Stimulated activated naive CD8-positive, alpha-beta T cell treated with anti-CD3 and anti-CD28 coated beads, Interleukin-15, Interleukin-2, amounts not matched to agents 100 U/mL and 50 U/mL, for 24 hours (primary cell): ENCODE data around the gene NAV2.

Experiments used
- ATAC-seq: fragments of 150-1000 bp; cut with Tn5 transposase; one replicate; pipeline ENCODE4 v1.10.0; 2021
- DNase-seq: peaks from one replicate; pipeline ENCODE4 v3.0.0; 2021

Gene NAV2

DNA sequence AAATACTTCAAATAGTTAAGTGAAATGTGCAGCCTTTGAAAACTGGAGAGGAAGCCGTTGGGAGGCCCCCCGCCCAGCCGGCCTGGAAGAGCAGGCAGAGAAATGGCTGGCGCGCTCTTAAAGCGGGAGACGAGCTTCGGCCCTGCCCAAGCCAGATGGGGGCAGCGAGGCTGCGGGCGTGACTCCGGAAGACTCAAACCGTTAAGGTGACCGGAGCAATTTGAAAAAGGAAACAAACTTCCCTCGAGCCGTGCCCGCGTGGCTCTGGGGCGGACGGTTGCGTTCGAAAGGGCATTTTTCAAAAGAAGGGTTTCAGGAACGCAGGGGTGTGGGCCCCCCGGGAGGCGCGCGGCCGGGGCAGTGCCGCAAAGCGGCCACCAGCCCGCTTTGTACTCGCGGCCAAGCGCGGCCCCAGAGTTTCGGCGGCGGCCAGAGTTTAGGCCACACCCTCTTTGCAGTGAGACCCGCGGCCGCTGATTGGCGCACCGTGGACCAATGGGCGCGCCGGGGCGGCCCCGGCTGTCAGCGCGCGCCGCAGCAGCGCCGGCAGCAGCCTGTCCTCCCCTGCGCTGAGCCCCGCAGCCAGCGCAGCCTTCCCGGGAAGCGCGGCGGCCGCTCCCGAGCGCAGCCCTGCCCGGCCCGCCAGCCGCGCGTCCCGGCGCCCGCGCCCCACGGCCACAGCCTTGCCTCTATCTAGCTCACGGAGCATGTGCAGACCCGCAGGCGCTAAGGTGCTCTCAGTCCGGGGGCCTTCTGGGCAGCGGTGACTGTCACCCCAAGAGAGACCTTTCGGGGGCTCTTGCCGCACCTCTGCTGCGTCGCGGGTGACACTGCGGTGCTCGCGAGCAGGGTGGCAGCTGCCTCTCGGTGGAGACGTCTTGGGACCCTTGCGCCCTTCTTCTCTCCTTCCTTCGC lies at the start of gene NAV2:
Gene NAV2 (plus strand): TSS at position 557 of the 915 bp plus-strand sequence. CDS start 859 bp downstream, outside the sequence.
- ATAC-seq, result peak; percentile 98
- peak; percentile 80 for DNase-seq

- DNase-seq (no peak), ATAC-seq (no peak)
Measured at GRCh38 chr11:19663206-19663605, 49.4 kb upstream of the NAV2 start.

DNA sequence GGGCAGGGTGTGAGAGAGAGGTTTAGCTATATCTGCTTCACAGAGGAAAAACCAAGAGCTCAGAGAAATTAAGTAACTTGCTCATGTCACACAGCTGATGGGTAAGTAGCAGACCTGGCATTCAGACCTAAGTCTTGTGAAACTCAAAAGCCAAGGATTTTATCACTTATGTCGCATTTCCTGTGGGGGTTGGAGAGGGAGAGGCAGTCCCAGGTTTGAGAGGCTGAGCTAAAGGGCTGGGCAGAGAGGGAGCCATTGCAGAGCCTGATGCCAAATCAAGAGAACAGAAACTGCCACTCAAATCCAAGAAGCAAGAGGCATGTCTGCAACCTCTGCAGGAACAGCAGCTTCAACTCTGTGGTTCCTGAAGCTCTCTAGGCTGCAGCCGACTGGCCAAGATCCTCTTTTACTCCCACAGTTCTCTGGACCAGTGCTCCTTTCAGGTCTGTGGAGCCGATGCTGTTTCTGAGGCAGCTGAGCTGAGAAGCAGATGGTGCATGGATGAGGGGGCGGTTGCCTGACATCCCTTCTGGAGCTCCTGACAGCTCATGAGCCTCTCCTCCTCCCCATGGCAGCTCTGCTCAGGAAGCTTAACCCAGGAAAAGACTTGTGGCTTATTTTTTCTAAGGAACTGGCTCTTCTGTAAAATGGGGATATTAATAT lies 47.6 kb upstream of the NAV2 start:
- DNase-seq, result no peak
- ATAC-seq, result no peak

- ATAC-seq (no peak), DNase-seq (no peak)
Measured at GRCh38 chr11:19666951-19667350, 45.7 kb upstream of the NAV2 start.

- ATAC-seq, result no peak
- no peak for DNase-seq
Measured at GRCh38 chr11:19669511-19669910, 43.1 kb upstream of the NAV2 start.

- ATAC-seq, result no peak
- no peak for DNase-seq
Measured at GRCh38 chr11:19670030-19670791, 42.4 kb upstream of the NAV2 start.

DNA sequence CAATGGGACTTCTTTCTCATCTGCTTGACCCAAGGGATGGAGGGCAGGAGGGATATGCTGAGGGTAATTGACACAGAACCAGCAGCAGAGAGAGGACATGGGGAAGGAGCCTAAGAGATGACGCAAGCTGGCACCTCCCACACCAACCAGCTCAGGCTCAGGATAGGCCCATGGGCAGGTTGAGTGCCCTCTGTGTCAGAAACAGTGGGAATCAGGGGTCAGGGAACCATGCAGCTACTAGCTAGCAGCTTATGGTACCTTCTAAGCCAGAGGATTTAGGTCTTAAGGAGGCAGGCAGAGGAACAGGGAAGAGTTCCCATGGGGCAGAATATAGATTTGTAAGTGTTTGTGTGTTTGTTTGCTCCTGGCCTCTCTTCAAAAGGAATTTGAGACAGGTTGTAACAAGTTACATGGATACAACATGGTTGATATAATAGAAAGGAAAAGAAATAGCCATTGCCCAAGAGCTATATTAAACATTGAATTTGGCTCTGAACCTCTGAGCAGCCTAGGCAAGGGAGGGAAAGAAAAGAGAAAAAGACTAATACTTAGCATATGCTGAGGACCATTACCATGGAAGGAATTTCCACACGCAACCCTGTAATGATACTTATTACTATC lies 39.9 kb upstream of the NAV2 start:
- DNase-seq (no peak), ATAC-seq (no peak)

DNA sequence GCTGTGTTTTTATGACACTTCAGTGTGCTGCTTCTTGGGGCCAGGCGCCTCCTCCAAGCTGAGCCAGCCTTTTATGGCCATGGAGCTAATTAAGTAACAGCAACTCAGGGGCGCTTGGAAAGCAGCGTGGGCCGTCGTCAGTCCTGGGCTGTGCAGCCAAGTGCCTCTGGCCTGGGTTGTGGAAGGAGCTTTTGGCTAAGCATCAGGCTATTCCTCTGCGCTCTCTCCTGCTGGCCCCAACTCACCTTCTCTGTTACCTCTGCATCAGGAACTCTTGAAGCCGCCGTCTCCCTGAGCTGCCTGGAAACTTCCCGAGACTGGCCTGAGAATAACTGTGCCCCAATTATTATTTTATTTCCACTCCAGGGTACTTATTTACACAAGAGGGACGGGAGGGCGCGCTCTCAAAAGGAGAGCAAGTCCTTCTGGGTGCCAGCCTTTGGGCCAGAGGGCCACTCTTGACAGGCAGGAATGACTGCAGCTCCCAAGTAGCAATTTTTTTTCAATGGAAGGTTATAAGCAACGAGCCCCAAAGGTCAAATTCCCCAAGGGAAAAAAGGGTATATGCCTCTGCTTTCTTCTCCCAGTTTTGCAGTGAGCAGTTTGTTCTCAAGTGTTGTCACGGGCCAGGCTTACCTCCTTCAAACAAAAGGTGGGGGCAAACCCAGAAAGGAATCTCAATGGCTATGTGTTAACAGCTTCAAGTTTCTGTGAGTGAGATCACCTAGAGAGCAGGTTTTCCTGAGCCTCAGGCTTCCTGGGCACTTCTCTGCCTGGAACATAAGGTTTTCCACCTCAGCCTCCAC lies 38.5 kb upstream of the NAV2 start:
- no peak for DNase-seq
- ATAC-seq, result no peak

DNA sequence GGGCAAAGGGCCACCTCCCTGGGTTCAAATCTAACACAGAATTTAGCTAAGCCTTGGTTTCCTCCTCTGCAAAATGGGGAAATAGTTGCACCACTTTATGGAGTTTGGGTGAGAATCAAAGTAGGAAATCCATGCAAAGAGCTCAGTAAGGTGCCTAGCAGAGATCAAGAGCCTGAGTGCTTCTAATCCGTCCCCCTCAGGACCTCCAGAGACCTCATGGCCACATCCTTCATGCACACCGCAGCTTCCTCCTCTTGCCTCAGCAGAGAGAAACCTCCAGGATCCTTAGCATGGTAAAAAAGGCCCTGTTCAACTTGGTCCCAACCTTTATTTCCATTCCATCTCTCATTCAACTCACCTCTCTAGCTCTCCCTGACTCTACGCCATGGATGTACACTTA lies 37.8 kb upstream of the NAV2 start:
- no peak for ATAC-seq
- no peak for DNase-seq

GRCh38 chr11:19675397-19675796 lies 37.2 kb upstream of the NAV2 start:
- ATAC-seq (no peak), DNase-seq (no peak)

- ATAC-seq, result no peak
- DNase-seq, result no peak
Measured at GRCh38 chr11:19676475-19677380, 35.9 kb upstream of the NAV2 start.

DNA sequence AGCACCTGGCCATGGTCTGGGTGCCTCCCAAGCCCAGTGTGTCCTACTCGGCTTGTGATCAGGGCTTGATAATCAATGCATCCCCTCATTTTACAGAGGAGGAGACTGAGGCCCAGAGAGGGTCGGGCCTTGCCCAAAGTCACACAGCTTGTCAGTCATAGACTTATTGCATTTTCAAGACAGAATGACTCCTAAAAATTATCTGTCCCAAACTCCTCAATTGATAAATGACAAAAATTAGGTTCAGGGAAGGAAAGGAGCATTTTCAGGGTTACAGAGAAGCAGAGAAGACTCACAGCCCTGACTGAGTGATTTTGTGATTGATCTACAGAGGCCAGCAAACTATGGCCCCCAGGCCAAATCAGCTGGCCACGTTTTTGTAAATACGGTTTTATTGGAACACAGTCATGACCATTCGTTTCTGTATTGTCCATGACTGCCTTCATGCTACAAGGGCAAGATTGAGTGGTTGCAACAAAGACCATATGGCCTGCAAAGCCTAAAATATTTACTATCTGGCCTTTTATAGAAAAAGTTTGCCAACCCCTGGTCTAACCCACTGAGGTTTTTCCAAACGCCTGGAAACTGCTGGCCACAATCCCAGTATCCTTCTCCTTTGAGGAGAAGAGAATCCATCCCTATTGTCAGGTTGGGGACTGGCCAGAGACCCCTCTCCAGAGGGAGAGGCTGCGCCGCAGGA lies 35.1 kb upstream of the NAV2 start:
- ATAC-seq (no peak), DNase-seq (no peak)

- no peak for DNase-seq
- no peak for ATAC-seq
Measured at GRCh38 chr11:19679952-19680828, 32.4 kb upstream of the NAV2 start.

GRCh38 chr11:19680829-19681368 lies 31.7 kb upstream of the NAV2 start:
- DNase-seq (no peak), ATAC-seq (no peak)

DNA sequence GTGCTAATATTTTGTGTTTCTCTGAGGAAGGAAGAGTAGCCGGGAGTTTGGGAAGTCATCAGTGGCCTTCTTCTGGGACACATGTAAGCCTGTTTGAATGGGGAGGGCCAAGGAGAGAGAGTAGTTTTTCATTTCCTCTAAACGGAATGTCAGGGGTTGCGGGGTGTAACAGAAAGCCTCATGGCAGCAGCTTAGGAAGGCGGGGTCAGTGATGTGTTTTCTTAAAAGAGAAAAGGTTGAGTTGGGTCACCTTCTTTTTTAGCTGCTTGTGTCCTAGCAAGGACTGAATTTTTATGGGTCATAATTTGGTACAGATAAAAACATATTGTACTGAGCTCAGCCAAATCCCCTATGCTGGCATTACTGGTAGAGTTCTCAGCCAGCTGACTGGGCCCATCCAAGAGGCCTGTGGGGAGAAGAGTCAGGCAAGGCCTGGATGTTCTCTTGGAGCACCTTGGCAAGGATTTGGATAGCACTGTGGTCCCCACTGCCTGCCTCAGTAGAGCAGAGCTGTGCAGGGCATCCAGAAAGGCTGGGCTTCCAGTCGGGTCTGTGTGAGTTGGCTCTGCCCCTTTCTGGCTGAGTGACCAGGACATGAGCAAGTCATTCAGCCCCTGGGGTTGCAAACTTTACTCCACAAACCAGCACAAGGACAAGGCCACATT lies 29.4 kb upstream of the NAV2 start:
- ATAC-seq (no peak), DNase-seq (no peak)

DNA sequence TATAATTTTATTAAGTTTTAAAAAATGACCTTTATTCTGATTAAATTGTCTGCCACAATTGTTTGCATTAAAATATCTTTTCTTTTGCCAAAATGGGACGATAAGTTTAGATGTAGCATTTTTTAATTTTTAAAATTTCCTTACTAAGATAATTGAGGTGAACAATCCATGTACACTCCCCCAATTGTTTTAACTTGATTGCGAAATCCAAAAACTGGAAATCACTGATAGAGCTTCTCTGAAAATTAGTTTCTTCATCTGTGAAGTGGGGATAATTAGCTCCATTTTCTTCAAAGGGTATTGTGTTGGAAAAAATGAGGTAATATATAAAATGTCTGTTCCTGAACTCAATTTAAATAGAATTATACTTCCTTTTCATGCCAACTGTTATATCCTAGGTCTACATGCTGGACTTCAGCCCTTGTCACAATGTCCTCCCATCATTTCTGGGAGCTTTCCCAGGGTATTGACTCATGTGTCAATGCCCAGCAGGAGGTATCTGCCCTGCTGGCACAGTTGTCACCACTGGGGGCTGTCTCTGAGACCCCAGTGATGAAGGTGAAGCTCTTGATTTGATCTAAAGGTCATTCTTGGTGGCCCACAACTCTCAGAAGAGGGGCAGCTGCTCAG lies 28.7 kb upstream of the NAV2 start:
- no peak for ATAC-seq

GRCh38 chr11:19686234-19686633 lies 26.4 kb upstream of the NAV2 start:
- ATAC-seq (no peak), DNase-seq (no peak)

More for the DNA sequence above, 28.7 kb upstream of the NAV2 start:
- no peak for DNase-seq
